Measurements from ENCODE around the gene HDAC7.

The HDAC7 gene

GRCh38 chr12:47790676-47791350, 28.9 kb downstream of the HDAC7 start:
- DNase-seq (ENCODE audit: low read depth, low spot score): no peak
- H3K4me3 ChIP-seq (ENCODE audit: low read depth, low read length): no peak overlapping the region
- POLR2A ChIA-PET: no interaction called here
- CTCF ChIA-PET: interaction anchor here (0.8 to 39.4 kb wide), 9 partner anchors 8 to 156 kb away, joined by 3 to 751 read pairs (median 7); partner anchors contain the start of gene SLC48A1
- TF ChIP-seq CTCF (IDR thresholded peaks at IDR 0.05; ENCODE audit: insufficient read depth, low read length, missing control alignments): no peak

- POLR2A ChIA-PET: interaction anchor here (0.5 to 0.9 kb wide), 2 partner anchors 8 to 28 kb away, joined by 3 read pairs; no protein-coding TSS in a partner anchor
- TF ChIP-seq CTCF (IDR thresholded peaks at IDR 0.05; ENCODE audit: insufficient read depth, low read length, missing control alignments): no peak
- no peak for DNase-seq (ENCODE audit: low read depth, low spot score)
- CTCF ChIA-PET: interaction anchor here (0.8 to 39.4 kb wide), 8 partner anchors 9 to 157 kb away, joined by 3 to 751 read pairs (median 20); partner anchors contain the start of gene SLC48A1
- no peak overlapping the region for H3K4me3 ChIP-seq (ENCODE audit: low read depth, low read length)
Measured at GRCh38 chr12:47789712-47790489, 29.8 kb downstream of the HDAC7 start.

- POLR2A ChIA-PET: no interaction called here
Measured at GRCh38 chr12:47789141-47789540, 30.6 kb downstream of the HDAC7 start.

GRCh38 chr12:47787596-47788319, 31.9 kb downstream of the HDAC7 start:
- H3K4me3 ChIP-seq (ENCODE audit: low read depth, low read length): no peak overlapping the region
- POLR2A ChIA-PET: interaction anchor here (0.6 kb wide), 1 partner anchor 196 kb away, joined by 3 read pairs; no protein-coding TSS in a partner anchor
- no peak for DNase-seq (ENCODE audit: low read depth, low spot score)
- CTCF ChIA-PET: interaction anchor here (0.9 to 39.4 kb wide), 5 partner anchors 13 to 71 kb away, joined by 3 to 751 read pairs (median 53); partner anchors contain the start of gene SLC48A1
- TF ChIP-seq CTCF (IDR thresholded peaks at IDR 0.05; ENCODE audit: insufficient read depth, low read length, missing control alignments): no peak

More at GRCh38 chr12:47789141-47789540, 30.6 kb downstream of the HDAC7 start:
- TF ChIP-seq CTCF (IDR thresholded peaks at IDR 0.05; ENCODE audit: insufficient read depth, low read length, missing control alignments): no peak
- CTCF ChIA-PET: interaction anchor here (2.3 to 39.4 kb wide), 6 partner anchors 9 to 73 kb away, joined by 7 to 751 read pairs (median 44); partner anchors contain the start of gene SLC48A1
- H3K4me3 ChIP-seq (ENCODE audit: low read depth, low read length): no peak overlapping the region
- DNase-seq (ENCODE audit: low read depth, low spot score): no peak

GRCh38 chr12:47786662-47787280, 32.9 kb downstream of the HDAC7 start:
- H3K4me3 ChIP-seq (ENCODE audit: low read depth, low read length): no peak overlapping the region
- CTCF ChIA-PET: interaction anchor here (0.9 to 39.4 kb wide), 5 partner anchors 12 to 71 kb away, joined by 3 to 751 read pairs (median 53); partner anchors contain the start of gene SLC48A1
- no peak for DNase-seq (ENCODE audit: low read depth, low spot score)
- POLR2A ChIA-PET: interaction anchor here (0.6 kb wide), 1 partner anchor 195 kb away, joined by 3 read pairs; no protein-coding TSS in a partner anchor
- no peak for TF ChIP-seq CTCF (IDR thresholded peaks at IDR 0.05; ENCODE audit: insufficient read depth, low read length, missing control alignments)
